Erythroblast (primary cell): ENCODE measurements around the gene TLE7.

ENCODE experiments used
- GATA1 ChIP-seq: IDR thresholded peaks from 2 replicates; pipeline ENCODE4 v1.6.1; 2011; ENCODE audit warnings: low read depth, mild to moderate bottlenecking, control low read depth, low read length, moderate library complexity
- POLR2A ChIP-seq: IDR thresholded peaks from 2 replicates; pipeline ENCODE4 v1.6.1; 2011; ENCODE audit warnings: mild to moderate bottlenecking, low read length

DNA sequence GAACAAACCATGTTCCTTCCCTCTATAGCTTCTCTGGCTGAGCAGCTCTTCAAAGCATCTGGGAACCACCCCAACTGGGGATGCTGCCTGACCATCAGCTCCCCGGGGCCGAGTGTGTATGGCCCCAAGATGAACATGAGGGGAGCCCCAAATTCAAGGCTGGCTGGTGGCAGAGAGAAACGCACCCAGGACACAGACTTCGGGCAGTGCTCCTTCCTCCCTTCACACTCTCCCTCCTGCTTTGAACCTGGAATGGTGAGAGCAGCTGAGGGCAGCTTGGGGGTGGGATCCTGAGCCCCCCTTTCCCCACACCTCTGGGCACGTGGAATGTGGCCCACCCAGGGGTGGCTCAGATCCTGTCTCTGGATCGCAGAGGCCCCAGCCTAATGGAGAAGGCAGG lies 17.2 kb downstream of the TLE7 start:
- TF ChIP-seq POLR2A = no peak
- TF ChIP-seq GATA1 = no peak
